SH-SY5Y (cell line): ENCODE measurements around the gene IGDCC3.

Experiments used
- GATA2 ChIP-seq: IDR thresholded peaks from 2 replicates; pipeline ENCODE4 v1.6.1; 2011; ENCODE audit warnings: mild to moderate bottlenecking, low read depth, low read length
- GATA3 ChIP-seq: IDR thresholded peaks from 2 replicates; pipeline ENCODE4 v1.6.1; 2011; ENCODE audit warnings: low read depth, mild to moderate bottlenecking, low read length, moderate library complexity

DNA sequence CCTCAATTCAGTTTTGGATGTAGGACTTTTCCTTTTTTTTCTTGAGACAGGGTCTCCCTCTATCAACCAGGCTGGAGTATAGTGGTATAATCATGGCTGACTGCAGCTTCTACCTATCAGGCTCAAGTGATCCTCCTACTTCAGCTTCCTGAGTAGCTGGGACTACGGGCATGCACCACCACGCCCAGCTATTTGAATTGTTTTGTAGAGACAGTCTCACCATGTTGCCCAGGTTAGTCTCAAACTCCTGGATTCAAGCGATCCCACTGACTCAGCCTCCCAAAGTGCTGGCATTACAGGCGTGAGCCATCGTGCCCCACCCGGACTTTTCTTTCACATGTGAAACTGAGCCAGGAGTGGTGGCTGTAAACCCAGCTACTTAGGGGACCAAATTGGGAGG is 69.8 kb downstream of the IGDCC3 start:
- TF ChIP-seq GATA3 (no peak), GATA2 (no peak)
